Measurements from ENCODE around the gene MED8.

Gene MED8

DNA sequence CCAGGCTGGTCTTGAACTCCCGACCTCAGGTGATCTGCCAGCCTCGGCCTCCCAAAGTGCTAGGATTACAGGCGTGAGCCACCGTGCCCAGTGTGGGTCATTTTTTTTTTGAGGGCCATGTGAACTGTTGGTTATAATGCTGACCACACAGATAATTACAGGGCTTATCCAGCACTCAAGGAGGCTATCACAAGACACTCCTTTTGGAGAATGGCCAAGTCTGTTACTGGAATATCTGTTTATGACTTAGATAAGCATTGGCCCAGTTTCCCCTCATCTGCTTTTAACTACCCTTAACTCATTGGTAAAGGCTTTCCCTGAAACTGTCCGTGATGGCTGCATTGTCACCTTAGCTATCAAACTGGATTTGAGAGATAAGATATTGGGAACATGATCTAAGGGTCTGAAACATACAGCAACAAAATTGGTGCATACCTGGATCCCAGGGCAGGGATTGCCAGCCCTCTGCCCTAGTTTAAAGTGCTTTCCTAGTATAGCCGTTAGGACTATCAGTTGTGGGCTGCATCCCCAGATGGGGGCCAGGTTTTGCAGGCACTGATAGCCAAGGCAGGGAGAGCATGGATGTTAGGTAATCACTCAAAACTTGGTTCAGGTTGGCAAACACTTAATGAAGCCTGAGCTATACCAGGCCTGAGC, 15.7 kb upstream of the MED8 start:
- TF ChIP-seq ZBTB7A (IDR thresholded peaks at IDR 0.05; ENCODE audit: low read depth) (no peak), EGR1 (IDR thresholded peaks at IDR 0.05) (no peak), YY1 (IDR thresholded peaks at IDR 0.05; ENCODE audit: low read depth) (no peak), EP300 (IDR thresholded peaks at IDR 0.05; ENCODE audit: borderline replicate concordance) (no peak), NFIC (IDR thresholded peaks at IDR 0.05) (no peak), FOXM1 (IDR thresholded peaks at IDR 0.05; ENCODE audit: borderline replicate concordance, low read depth) (no peak), TAF1 (IDR thresholded peaks at IDR 0.05; ENCODE audit: low read depth) (no peak), TEAD4 (IDR thresholded peaks at IDR 0.05) (no peak)
- TF ChIP-seq, protein P1, sequence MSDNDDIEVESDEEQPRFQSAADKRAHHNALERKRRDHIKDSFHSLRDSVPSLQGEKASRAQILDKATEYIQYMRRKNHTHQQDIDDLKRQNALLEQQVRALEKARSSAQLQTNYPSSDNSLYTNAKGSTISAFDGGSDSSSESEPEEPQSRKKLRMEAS (IDR thresholded peaks at IDR 0.05) = no peak
- TF ChIP-seq, protein P2, sequence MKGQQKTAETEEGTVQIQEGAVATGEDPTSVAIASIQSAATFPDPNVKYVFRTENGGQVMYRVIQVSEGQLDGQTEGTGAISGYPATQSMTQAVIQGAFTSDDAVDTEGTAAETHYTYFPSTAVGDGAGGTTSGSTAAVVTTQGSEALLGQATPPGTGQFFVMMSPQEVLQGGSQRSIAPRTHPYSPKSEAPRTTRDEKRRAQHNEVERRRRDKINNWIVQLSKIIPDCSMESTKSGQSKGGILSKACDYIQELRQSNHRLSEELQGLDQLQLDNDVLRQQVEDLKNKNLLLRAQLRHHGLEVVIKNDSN (IDR thresholded peaks at IDR 0.05) = no peak

DNA sequence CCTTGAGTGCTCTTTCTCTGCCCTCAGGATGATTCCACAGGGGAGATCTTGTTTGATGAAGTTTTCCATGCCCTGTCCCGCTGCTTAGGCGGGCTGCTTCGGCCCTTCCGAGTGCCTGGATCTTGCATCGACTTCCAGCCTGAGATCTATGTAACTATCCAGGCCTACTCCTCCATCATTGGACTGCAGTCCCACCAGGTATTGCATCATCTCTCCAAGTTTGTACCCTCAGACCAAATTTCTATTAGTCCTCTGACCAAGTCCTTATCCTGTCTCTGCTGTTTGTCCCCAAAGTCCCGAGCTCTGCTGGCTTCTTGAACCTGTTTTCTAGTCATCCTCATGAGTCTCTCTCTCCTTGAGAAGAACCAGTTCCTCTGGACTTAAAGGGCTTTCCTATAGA, 14.8 kb upstream of the MED8 start:
- TF ChIP-seq, protein P3, sequence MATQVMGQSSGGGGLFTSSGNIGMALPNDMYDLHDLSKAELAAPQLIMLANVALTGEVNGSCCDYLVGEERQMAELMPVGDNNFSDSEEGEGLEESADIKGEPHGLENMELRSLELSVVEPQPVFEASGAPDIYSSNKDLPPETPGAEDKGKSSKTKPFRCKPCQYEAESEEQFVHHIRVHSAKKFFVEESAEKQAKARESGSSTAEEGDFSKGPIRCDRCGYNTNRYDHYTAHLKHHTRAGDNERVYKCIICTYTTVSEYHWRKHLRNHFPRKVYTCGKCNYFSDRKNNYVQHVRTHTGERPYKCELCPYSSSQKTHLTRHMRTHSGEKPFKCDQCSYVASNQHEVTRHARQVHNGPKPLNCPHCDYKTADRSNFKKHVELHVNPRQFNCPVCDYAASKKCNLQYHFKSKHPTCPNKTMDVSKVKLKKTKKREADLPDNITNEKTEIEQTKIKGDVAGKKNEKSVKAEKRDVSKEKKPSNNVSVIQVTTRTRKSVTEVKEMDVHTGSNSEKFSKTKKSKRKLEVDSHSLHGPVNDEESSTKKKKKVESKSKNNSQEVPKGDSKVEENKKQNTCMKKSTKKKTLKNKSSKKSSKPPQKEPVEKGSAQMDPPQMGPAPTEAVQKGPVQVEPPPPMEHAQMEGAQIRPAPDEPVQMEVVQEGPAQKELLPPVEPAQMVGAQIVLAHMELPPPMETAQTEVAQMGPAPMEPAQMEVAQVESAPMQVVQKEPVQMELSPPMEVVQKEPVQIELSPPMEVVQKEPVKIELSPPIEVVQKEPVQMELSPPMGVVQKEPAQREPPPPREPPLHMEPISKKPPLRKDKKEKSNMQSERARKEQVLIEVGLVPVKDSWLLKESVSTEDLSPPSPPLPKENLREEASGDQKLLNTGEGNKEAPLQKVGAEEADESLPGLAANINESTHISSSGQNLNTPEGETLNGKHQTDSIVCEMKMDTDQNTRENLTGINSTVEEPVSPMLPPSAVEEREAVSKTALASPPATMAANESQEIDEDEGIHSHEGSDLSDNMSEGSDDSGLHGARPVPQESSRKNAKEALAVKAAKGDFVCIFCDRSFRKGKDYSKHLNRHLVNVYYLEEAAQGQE (IDR thresholded peaks at IDR 0.05; ENCODE audit: low read depth) = no peak
- TF ChIP-seq CEBPB (IDR thresholded peaks at IDR 0.05) (no peak), FOXM1 (IDR thresholded peaks at IDR 0.05; ENCODE audit: borderline replicate concordance, low read depth) (no peak), TAF1 (IDR thresholded peaks at IDR 0.05; ENCODE audit: low read depth) (no peak), NFIC (IDR thresholded peaks at IDR 0.05) (no peak), ZBTB7A (IDR thresholded peaks at IDR 0.05; ENCODE audit: low read depth) (no peak), TCF12 (IDR thresholded peaks at IDR 0.05; ENCODE audit: low read depth) (no peak), EGR1 (IDR thresholded peaks at IDR 0.05) (no peak)
- TF ChIP-seq, protein P2 (IDR thresholded peaks at IDR 0.05) = no peak

DNA sequence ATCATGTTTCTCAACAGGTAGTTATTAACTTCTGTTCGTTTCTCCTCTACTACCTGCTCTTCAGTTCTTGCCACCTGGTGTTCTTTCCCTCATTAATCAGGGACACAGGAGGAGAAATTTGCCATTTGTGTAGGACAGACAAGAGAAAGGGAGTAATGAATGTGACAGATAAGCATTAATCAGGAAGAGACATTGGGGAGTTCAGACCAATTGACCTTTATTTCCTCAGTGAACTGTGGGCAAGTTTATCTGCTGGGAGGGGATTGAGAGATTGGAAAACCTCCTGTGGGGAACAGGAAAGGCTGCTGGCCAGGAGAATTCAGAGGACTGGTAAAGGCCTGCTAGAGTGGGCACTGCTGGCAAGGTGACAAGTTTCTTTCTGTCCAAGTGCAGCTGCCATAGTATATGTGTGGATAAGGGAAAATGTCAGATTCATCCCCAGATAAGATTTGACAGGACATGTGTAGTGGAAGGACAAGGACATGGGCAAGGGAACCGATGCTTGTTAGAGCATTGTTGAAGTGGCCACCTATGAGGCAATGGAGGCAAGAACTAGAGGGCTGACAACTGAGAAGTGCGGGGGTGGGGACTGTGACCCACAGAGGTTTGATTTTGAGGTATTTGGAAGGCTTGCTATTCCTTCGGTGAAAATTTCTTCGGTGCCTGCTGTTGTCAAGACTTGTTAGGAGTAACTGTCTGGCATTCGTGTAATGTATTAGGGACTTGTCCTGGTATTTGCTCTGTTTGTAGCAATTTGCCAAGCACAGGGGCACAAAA, 12.7 kb upstream of the MED8 start:
- TF ChIP-seq CREB1 (IDR thresholded peaks at IDR 0.05; ENCODE audit: low read depth) (no peak), CEBPB (IDR thresholded peaks at IDR 0.05) (no peak)
- TF ChIP-seq, protein P2 (IDR thresholded peaks at IDR 0.05) = no peak
- TF ChIP-seq, protein P3 (IDR thresholded peaks at IDR 0.05; ENCODE audit: low read depth) = no peak

DNA sequence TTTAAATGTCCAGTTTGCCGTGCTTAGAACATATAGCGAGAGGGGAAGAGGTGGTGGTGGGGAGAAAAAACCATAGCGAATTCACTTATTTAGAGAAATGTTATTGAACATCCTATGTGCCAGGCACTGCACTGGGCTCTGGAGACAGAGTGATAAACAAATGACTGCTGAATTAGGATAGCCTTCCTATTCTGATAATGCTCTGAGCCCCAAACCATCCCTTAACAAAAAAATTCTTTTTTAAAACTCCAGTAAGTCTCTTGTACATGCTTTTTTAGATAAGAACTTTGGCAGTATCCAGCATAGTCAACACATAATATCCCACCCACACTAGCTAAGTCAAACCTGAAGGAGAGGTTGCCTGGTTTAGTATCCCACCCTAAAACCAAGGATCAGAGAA, 8.6 kb upstream of the MED8 start:
- TF ChIP-seq, protein P3 (IDR thresholded peaks at IDR 0.05; ENCODE audit: low read depth) = no peak
- no peak for TF ChIP-seq EGR1 (IDR thresholded peaks at IDR 0.05)
- no peak for TF ChIP-seq TAF1 (IDR thresholded peaks at IDR 0.05; ENCODE audit: low read depth)
- no peak for TF ChIP-seq YY1 (IDR thresholded peaks at IDR 0.05; ENCODE audit: low read depth)
- no peak for TF ChIP-seq TEAD4 (IDR thresholded peaks at IDR 0.05)
- TF ChIP-seq CREB1 (IDR thresholded peaks at IDR 0.05; ENCODE audit: low read depth) = no peak
- no peak for TF ChIP-seq ZBTB7A (IDR thresholded peaks at IDR 0.05; ENCODE audit: low read depth)
- TF ChIP-seq NFIC (IDR thresholded peaks at IDR 0.05) = no peak
- no peak for TF ChIP-seq RAD21 (IDR thresholded peaks at IDR 0.05; ENCODE audit: low read depth)
- no peak for TF ChIP-seq TCF12 (IDR thresholded peaks at IDR 0.05; ENCODE audit: low read depth)
- TF ChIP-seq, protein P1 (IDR thresholded peaks at IDR 0.05) = no peak
- TF ChIP-seq FOXM1 (IDR thresholded peaks at IDR 0.05; ENCODE audit: borderline replicate concordance, low read depth) = no peak

All from Ishikawa (cell line).